Ectodermal cell (in vitro differentiated cells): ENCODE measurements around the gene TRIO.

Source experiments
- H3K27ac ChIP-seq: 2 replicates; pipeline ENCODE4 v1.7.0; 2013; ENCODE audit warnings: mild to moderate bottlenecking, low read depth, low read length; ENCODE audit not compliant: insufficient read depth, poor library complexity, severe bottlenecking
- H3K27me3 ChIP-seq: 2 replicates; pipeline ENCODE4 v1.7.0; 2013; ENCODE audit warnings: mild to moderate bottlenecking, low read length; ENCODE audit not compliant: insufficient read depth, control insufficient read depth, poor library complexity, severe bottlenecking
- H3K36me3 ChIP-seq: one replicate; pipeline ENCODE4 v1.7.0; 2013; ENCODE audit warnings: low read length; ENCODE audit not compliant: control insufficient read depth, insufficient read depth
- H3K4me1 ChIP-seq: one replicate; pipeline ENCODE4 v1.7.0; 2013; ENCODE audit warnings: low read length; ENCODE audit not compliant: control insufficient read depth, insufficient read depth
- H3K4me3 ChIP-seq: 2 replicates; pipeline ENCODE4 v1.7.0; 2013; ENCODE audit warnings: low read depth, low read length, control low read depth; ENCODE audit not compliant: insufficient read depth
- H3K9me3 ChIP-seq: 2 replicates; pipeline ENCODE4 v1.7.0; 2013; ENCODE audit warnings: mild to moderate bottlenecking, low read length, moderate library complexity; ENCODE audit not compliant: control insufficient read depth
- WGBS, 2 experiments: methylation state at CpG; one replicate each; pipeline ENCODE4 v1.1.7; 2013; ENCODE audit warnings: missing lambda C conversion rate in 2 of 2; 5-methylcytosine and 5-hydroxymethylcytosine counted together

The TRIO gene

DNA sequence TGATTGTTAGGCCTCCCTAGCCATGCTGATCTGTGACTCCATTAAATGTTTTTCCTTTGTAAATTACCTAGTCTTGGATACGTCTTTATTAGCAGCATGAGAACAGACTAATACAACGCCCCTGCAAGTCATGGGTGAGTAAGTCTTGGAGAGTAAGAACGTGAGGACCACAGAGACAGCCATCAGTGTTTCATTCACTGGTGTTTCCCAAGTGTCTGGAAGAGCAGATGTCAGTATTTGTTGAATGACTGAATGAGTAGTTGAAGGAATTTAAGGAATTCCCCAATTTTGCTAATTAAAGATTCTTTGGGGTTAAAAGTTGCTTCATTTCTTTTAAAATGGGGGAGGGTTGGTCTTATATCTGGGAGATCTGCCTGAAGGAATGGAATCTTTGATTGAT is 178.8 kb downstream of the TRIO start:
- Histone ChIP-seq H3K27ac (no peak overlapping the region), H3K36me3 (peaks cover 12% of the 10 kb centered on the region), H3K27me3 (no peaks in the 10 kb centered on the region), H3K4me3 (no peak overlapping the region), H3K9me3 (no peaks in the 10 kb centered on the region), H3K4me1 (no peaks in the 10 kb centered on the region)
- 94 to 98% methylated on average over 3 of the region's 3 CpGs for WGBS, 2 experiments

DNA sequence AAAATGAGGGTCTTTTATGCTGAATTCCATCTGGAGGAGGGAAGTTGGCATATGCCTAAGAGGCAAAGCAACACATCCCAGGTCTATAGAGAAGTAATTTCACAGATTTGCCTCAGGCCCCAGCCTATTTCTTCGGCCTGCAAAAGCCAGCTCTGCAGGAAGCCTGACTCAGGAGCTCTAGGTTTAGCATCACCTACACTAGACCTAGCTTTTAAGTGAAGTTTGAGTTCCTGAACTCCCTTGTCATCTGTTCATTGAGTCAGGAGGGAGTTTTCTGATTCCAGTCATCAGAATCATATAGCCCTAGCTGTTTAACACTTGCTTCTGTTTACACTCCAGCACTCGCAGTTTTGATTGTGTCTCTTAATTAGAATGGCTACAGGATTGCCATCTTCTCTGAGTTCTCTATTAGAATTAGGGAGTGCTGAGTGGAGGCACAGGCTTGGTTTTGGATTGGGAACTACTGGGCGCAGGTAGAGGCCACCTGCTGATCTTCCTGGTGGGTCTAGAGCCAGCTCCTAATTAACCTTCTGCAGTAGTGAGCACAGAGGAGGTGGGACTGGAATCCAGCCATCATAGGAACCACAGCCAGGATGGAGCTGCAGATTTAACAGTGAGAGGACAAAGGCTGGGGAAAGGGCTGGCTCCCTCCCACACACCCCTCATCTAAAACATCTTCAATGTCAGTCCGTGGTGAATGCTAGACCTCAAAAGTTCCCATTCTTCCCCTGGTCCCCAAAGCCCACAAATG is 179.5 kb downstream of the TRIO start:
- Histone ChIP-seq H3K27me3 (no peaks in the 10 kb centered on the region), H3K4me3 (no peak overlapping the region), H3K36me3 (peaks cover 7% of the 10 kb centered on the region), H3K27ac (no peak overlapping the region), H3K9me3 (no peaks in the 10 kb centered on the region), H3K4me1 (no peaks in the 10 kb centered on the region)
- WGBS, 2 experiments = 86 to 91% methylated on average over 3 to 4 of the region's 4 CpGs

DNA sequence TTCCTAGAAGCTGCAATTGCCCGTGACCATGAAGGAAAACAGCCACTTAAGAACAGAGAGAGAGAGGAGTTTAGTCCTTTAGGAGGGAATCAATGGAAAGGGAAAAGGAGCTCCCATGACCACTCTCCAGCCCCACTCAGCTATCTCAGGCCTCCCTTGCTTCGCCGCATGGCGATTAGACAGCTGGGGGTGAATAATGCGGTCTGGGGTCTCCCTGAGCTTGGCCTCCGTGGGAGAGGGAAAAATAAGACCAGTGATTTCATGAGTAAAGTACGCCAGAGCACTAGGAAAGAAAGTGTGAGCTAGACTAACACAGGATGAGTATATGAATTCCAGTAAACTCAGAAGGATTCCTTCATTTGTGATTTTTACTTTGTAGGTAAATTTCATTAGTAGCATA is 180.3 kb downstream of the TRIO start:
- no peaks in the 10 kb centered on the region for H3K9me3 ChIP-seq
- no peak overlapping the region for H3K4me3 ChIP-seq
- WGBS, 2 experiments = 95 to 98% methylated on average over 7 of the region's 7 CpGs
- H3K27ac ChIP-seq = no peak overlapping the region
- no peaks in the 10 kb centered on the region for H3K4me1 ChIP-seq
- peaks cover 3% of the 10 kb centered on the region for H3K36me3 ChIP-seq
- no peaks in the 10 kb centered on the region for H3K27me3 ChIP-seq

DNA sequence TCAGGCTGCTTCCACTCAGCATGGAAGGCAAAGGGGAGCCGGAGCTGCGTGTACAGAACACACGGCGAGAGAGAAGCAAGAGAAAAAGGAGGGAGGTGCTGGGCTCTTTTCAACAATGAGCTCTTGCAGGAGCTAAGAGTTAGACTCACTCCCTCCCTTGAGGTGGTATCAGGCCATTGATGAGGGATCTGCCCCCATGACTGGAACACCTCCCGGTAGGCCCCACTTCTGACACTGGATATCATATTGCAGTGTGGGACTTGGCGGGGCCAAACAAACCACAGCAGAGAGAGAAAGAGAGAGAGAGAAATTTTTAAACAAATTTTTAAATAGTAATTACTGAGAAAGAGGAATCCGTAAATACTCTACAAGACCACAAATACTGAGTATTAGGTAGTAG is 182.2 kb downstream of the TRIO start:
- Histone ChIP-seq H3K36me3 (peaks cover 3% of the 10 kb centered on the region), H3K9me3 (no peaks in the 10 kb centered on the region), H3K27ac (no peak overlapping the region), H3K4me1 (no peaks in the 10 kb centered on the region), H3K27me3 (no peaks in the 10 kb centered on the region), H3K4me3 (no peak overlapping the region)
- WGBS, 2 experiments = 92% methylated on average over 5 to 6 of the region's 7 CpGs

DNA sequence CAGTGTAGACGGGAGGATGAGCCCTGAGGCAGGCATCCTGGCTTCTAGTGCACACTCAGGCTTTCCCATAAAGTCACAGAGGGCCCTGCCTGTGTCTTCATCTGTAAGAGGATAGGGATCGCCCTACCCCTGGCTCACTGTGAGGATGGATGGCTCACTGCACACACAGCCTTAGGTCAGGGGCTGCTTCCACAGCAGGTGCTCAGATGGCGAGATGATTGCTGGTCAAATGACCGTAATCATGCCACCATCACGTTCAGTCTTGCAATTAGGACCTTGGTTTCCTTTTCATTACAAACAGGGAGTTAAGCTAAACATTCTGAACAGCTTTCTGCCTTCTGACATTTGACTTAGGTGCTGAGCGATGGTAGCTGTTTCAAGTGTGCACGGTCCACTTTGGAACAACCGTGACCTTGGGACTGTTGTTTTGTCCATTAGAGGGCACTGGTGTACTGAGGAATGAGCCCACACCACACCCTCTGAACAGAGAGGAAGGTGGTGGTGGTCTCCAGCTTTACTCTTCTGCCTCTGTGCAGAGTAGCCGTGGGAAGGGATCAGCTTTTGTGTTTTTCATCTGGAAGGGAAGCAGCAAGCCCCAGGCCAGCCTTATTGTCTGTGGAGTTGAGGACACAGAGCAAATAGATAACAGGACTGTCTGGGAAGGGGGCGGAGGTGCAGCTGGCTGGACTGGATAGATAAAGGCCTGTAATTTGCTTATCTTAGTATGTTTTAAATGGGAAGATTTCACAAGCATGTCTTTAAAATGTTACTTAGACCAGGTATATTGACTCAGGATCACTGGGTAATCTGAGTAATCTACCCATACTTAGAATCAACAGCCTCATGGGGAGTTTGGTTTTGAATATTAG is 183.1 kb downstream of the TRIO start:
- Histone ChIP-seq H3K27ac (no peak overlapping the region), H3K9me3 (no peaks in the 10 kb centered on the region), H3K4me1 (no peaks in the 10 kb centered on the region), H3K36me3 (peaks cover 3% of the 10 kb centered on the region), H3K27me3 (no peaks in the 10 kb centered on the region), H3K4me3 (no peak overlapping the region)
- 90 to 93% methylated on average over 10 of the region's 10 CpGs for WGBS, 2 experiments

DNA sequence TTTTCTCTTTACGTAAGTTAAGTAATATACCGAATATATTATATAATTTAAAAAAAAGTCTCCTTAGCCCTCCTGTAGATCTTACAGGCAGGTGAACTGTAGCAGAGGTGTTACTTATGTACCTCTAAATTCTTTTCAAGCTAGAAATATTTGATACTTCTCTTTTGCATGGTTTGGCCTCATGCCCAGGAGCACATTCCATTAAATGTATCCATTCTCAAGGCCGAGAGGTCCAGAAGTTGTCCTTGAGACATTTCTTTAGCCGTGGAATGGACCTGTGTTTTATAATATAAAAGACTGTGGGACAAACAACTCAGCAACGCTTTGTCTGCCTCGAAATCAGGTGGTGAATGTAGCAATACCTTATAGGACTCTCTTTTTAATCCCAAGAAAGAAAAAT is 184.5 kb downstream of the TRIO start:
- Histone ChIP-seq H3K36me3 (peaks cover 3% of the 10 kb centered on the region), H3K4me3 (no peak overlapping the region), H3K27me3 (no peaks in the 10 kb centered on the region), H3K9me3 (no peaks in the 10 kb centered on the region), H3K27ac (no peak overlapping the region), H3K4me1 (no peaks in the 10 kb centered on the region)
- 90 to 100% methylated on average over 2 to 4 of the region's 6 CpGs for WGBS, 2 experiments

DNA sequence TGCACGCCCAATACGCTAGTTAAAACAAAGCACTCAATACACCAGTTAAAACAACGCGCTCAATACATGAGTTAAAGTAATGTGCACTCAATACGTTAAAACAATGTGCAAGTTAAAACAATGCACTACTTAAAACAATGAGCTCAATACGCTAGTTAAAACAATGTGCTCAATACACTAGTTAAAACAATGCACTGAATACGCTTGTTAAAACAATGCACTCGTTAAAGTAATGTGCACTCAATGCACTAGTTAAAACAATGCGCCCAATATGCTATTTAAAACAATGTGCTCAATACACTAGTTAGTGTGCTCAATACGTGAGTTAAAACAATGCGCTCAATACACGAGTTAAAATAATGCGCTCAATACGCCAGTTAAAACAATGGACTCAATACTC is 185.0 kb downstream of the TRIO start:
- 92 to 95% methylated on average over 14 of the region's 14 CpGs for WGBS, 2 experiments
- H3K4me3 ChIP-seq = no peak overlapping the region
- H3K36me3 ChIP-seq = peaks cover 3% of the 10 kb centered on the region
- H3K27me3 ChIP-seq = no peaks in the 10 kb centered on the region
- H3K9me3 ChIP-seq = no peaks in the 10 kb centered on the region
- H3K27ac ChIP-seq = no peak overlapping the region
- no peaks in the 10 kb centered on the region for H3K4me1 ChIP-seq

DNA sequence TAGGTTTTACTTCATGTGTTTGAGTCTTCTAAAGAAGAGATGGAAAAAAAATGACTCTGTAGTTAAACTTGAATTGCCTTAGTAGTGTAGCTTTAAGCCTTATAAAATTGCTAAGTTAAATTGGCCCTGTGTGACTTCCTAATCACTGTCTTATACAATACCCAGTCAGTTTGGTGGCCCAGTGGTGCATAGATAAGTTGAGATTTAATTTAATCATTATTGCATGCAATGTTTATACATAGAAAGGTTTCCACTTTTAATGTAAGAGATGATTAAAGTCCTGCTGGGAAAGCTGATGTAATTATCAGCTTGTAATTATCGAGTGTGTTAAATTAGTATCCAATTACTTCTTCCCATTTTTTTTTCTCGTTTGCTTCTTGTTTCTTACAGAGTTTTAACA is 187.1 kb downstream of the TRIO start:
- 95 to 100% methylated on average over 1 to 2 of the region's 2 CpGs for WGBS, 2 experiments
- no peak overlapping the region for H3K27ac ChIP-seq
- H3K36me3 ChIP-seq = peaks cover 3% of the 10 kb centered on the region
- H3K4me3 ChIP-seq = no peak overlapping the region
- no peaks in the 10 kb centered on the region for H3K27me3 ChIP-seq
- H3K9me3 ChIP-seq = no peaks in the 10 kb centered on the region
- no peaks in the 10 kb centered on the region for H3K4me1 ChIP-seq

DNA sequence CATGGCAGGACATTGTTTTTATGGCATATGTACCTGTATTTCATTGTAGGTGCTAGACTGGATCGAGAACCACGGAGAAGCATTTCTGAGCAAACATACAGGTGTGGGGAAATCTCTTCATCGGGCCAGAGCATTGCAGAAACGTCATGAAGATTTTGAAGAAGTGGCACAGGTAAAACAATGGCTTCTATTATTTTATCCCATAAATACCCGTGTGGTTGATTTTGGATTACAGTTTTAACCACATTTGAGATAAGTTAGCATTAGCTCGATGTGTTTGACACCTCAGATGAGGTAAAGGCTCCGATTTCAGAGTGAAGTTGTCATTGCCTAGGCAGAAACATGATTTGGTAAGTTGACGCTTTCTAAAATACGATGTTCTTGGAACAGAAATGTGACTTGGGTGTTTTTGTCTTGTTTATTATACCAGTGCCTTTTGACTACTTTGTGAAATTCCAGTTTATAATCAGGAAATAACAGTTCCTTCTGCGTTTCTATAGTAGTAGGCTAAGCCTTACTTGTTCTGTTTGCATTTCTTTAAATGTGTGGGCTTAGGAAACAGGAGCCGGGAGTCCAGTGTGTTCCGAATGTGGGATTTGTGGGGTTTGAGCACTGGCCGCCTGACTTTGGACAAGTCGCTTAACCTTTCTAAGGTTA is 187.7 kb downstream of the TRIO start:
- Histone ChIP-seq H3K4me1 (no peaks in the 10 kb centered on the region), H3K36me3 (peaks cover under 1% of the 10 kb centered on the region), H3K9me3 (no peaks in the 10 kb centered on the region), H3K4me3 (no peak overlapping the region), H3K27me3 (no peaks in the 10 kb centered on the region), H3K27ac (no peak overlapping the region)
- WGBS, 2 experiments = 94 to 96% methylated on average over 14 of the region's 14 CpGs

DNA sequence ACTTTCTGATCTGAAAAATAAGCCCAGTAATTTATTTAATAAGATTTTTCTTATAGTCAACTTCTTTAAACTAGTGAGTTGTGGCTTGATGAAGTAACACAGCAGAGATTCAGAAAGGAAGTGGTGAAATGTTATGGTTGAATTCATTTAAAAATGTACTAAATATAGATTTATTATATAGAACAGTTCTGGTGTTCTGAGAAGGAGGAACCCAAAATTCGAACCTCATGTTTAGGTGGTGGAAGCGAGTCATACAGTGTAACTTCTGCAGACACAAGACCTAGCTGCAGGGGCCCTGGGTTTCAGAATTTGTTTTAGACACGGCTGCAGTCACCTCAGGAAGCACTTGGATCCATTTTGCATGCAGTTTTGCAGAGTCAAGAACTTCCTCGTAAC is 188.2 kb downstream of the TRIO start:
- Histone ChIP-seq H3K9me3 (no peaks in the 10 kb centered on the region), H3K27ac (no peak overlapping the region), H3K4me1 (no peaks in the 10 kb centered on the region), H3K36me3 (peaks cover under 1% of the 10 kb centered on the region), H3K27me3 (no peaks in the 10 kb centered on the region), H3K4me3 (no peak overlapping the region)
- 93 to 95% methylated on average over 4 of the region's 4 CpGs for WGBS, 2 experiments
